ENCODE results near the gene CELF4.

CELF4 gene

GRCh38 chr18:37486848-37487247, 78.8 kb downstream of the CELF4 start:
- Histone ChIP-seq H3K36me3 (ENCODE audit: control insufficient read depth, low read depth, low read length) (no peaks in the 10 kb centered on the region), H3K9ac (ENCODE audit: low read length) (no peak overlapping the region), H3K4me1 (ENCODE audit: control insufficient read depth, low read depth, low read length) (peaks cover 47% of the 10 kb centered on the region), H3K27ac (ENCODE audit: low read length) (no peak overlapping the region), H3K9me3 (ENCODE audit: control insufficient read depth, low read depth, low read length) (no peaks in the 10 kb centered on the region), H3K27me3 (ENCODE audit: control insufficient read depth, insufficient read depth, low read length) (peaks cover 50% of the 10 kb centered on the region), H3K4me3 (ENCODE audit: low read length) (no peak overlapping the region)

DNA sequence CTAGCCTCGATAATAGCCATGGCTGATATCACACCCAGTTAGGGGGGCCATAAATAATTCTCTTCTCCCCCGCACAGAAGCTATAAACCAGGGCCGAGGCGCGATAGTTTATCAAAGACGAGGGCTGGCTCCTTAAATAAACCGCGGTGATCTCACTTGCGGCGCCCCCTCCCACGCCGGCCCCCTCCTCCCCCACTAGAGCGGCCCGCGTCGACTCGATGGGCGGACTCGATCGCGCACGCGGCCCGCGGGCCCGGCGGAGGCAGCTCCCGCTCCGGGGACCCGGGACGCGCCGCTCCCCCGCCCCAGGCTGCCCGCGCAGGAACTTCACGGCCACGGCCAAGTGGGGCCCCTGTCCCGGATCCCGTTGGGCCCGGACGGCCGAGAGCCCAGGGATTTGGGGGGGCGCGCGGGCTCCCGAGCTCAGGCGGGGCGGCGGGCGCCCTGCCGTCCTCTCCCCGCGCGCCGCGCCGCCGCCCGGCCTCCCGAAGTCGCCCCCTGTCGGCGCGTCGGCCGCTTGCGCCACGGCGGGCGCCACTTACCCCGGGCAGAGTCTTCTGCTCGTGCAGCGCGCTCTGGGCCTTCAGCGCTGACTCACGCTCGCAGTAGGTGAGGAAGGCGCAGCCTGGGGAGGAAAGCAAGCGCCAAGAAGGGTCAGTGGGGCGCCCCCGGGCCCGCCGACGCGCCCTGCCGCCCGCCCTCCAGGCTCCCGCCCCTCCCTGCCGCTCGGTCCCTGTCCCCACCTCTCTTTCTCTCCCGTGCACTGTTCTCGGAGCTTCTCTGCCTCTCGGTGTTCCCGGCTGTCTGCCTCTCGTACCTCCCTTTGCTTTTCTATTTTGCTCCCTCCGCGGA, 80.4 kb downstream of the CELF4 start:
- Histone ChIP-seq H3K27me3 (ENCODE audit: control insufficient read depth, insufficient read depth, low read length) (peaks cover 50% of the 10 kb centered on the region), H3K4me1 (ENCODE audit: control insufficient read depth, low read depth, low read length) (peaks cover 45% of the 10 kb centered on the region), H3K9ac (ENCODE audit: low read length) (peak overlapping the region; percentile 44), H3K4me3 (ENCODE audit: low read length) (peak overlapping the region; percentile 56), H3K36me3 (ENCODE audit: control insufficient read depth, low read depth, low read length) (no peaks in the 10 kb centered on the region), H3K9me3 (ENCODE audit: control insufficient read depth, low read depth, low read length) (no peaks in the 10 kb centered on the region), H3K27ac (ENCODE audit: low read length) (no peak overlapping the region)

DNA sequence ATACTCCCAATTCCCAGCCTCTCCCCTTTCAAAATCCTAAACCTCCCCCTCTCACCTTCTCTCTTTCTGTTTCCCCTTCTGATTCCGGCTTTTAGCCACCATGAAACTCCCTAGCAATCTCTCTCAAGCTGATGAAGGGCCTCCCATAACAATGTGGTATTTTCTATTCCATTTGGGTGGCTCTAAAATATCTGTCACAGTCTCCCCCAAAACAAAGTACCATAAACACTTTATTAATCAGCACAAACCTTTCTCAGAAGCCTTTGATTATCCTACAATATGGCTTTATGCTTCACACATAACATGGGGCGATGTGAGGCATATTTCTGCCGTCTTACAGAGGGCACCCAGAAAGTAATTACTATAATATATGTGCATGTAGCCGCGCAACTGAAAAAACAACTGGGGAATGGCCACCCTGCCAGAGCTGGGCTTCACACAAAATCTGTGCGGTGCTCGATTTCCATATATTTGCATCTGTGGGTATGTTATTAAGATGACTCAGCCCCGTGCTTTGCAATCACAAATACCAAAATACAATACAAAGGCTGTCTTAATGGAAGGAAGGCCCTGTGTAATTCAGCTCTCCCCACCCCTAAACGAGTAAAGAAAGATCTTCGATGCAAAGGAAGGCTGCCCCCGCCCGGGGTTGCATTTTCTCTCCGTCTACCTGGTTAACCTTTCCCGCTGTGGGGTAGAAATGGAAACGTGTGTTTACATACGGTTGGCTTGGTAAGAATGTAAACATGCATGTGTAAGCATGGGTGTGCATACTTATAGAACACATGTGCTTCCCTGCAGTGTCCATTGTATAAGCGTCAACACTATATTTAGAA, 81.4 kb downstream of the CELF4 start:
- Histone ChIP-seq H3K9me3 (ENCODE audit: control insufficient read depth, low read depth, low read length) (no peaks in the 10 kb centered on the region), H3K4me1 (ENCODE audit: control insufficient read depth, low read depth, low read length) (peaks cover 35% of the 10 kb centered on the region), H3K27me3 (ENCODE audit: control insufficient read depth, insufficient read depth, low read length) (peaks cover 50% of the 10 kb centered on the region), H3K4me3 (ENCODE audit: low read length) (peak overlapping the region; percentile 56), H3K27ac (ENCODE audit: low read length) (no peak overlapping the region), H3K36me3 (ENCODE audit: control insufficient read depth, low read depth, low read length) (no peaks in the 10 kb centered on the region), H3K9ac (ENCODE audit: low read length) (peak overlapping the region; percentile 44)

- Histone ChIP-seq H3K27ac (ENCODE audit: low read length) (no peak overlapping the region), H3K36me3 (ENCODE audit: control insufficient read depth, low read depth, low read length) (no peaks in the 10 kb centered on the region), H3K9ac (ENCODE audit: low read length) (no peak overlapping the region), H3K4me1 (ENCODE audit: control insufficient read depth, low read depth, low read length) (peaks cover 34% of the 10 kb centered on the region), H3K4me3 (ENCODE audit: low read length) (no peak overlapping the region), H3K9me3 (ENCODE audit: control insufficient read depth, low read depth, low read length) (no peaks in the 10 kb centered on the region), H3K27me3 (ENCODE audit: control insufficient read depth, insufficient read depth, low read length) (peaks cover 42% of the 10 kb centered on the region)
These were observed 82.2 kb downstream of the CELF4 start for GRCh38 chr18:37483221-37483971.

- Histone ChIP-seq H3K9me3 (ENCODE audit: control insufficient read depth, low read depth, low read length) (no peaks in the 10 kb centered on the region), H3K36me3 (ENCODE audit: control insufficient read depth, low read depth, low read length) (no peaks in the 10 kb centered on the region), H3K4me3 (ENCODE audit: low read length) (no peak overlapping the region), H3K27me3 (ENCODE audit: control insufficient read depth, insufficient read depth, low read length) (peaks cover 32% of the 10 kb centered on the region), H3K9ac (ENCODE audit: low read length) (no peak overlapping the region), H3K4me1 (ENCODE audit: control insufficient read depth, low read depth, low read length) (peaks cover 29% of the 10 kb centered on the region), H3K27ac (ENCODE audit: low read length) (no peak overlapping the region)
These were observed 83.2 kb downstream of the CELF4 start for GRCh38 chr18:37482433-37482832.

DNA sequence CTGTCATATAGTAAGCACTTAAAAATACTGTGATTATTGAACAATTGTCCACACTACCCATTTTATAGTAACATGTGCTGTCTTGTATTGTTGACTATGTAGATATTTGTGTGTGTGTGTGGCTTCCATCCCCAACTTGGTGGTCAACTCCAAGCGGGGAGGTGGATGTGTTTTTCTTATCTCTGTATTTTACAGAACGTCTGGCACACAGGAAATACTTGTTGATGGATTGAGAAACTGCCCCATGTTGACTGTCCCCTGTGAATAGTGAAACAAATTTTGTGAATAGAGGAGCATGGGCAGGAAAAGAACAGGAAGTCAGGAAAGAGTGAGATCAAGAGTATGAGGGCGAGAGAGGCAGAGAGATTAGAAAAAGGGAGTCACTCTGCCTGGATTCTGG, 83.6 kb downstream of the CELF4 start:
- no peaks in the 10 kb centered on the region for H3K36me3 ChIP-seq (ENCODE audit: control insufficient read depth, low read depth, low read length)
- no peak overlapping the region for H3K4me3 ChIP-seq (ENCODE audit: low read length)
- H3K27me3 ChIP-seq (ENCODE audit: control insufficient read depth, insufficient read depth, low read length) = peaks cover 28% of the 10 kb centered on the region
- H3K4me1 ChIP-seq (ENCODE audit: control insufficient read depth, low read depth, low read length) = peaks cover 26% of the 10 kb centered on the region
- H3K9me3 ChIP-seq (ENCODE audit: control insufficient read depth, low read depth, low read length) = no peaks in the 10 kb centered on the region
- H3K9ac ChIP-seq (ENCODE audit: low read length) = no peak overlapping the region
- H3K27ac ChIP-seq (ENCODE audit: low read length) = no peak overlapping the region

GRCh38 chr18:37481491-37481890, 84.1 kb downstream of the CELF4 start:
- no peak overlapping the region for H3K27ac ChIP-seq (ENCODE audit: low read length)
- H3K9ac ChIP-seq (ENCODE audit: low read length) = no peak overlapping the region
- no peaks in the 10 kb centered on the region for H3K9me3 ChIP-seq (ENCODE audit: control insufficient read depth, low read depth, low read length)
- H3K36me3 ChIP-seq (ENCODE audit: control insufficient read depth, low read depth, low read length) = no peaks in the 10 kb centered on the region
- peaks cover 26% of the 10 kb centered on the region for H3K4me1 ChIP-seq (ENCODE audit: control insufficient read depth, low read depth, low read length)
- H3K4me3 ChIP-seq (ENCODE audit: low read length) = no peak overlapping the region
- peaks cover 22% of the 10 kb centered on the region for H3K27me3 ChIP-seq (ENCODE audit: control insufficient read depth, insufficient read depth, low read length)

- no peak overlapping the region for H3K27ac ChIP-seq (ENCODE audit: low read length)
- H3K9ac ChIP-seq (ENCODE audit: low read length) = no peak overlapping the region
These were observed 84.5 kb downstream of the CELF4 start for GRCh38 chr18:37481072-37481471.

GRCh38 chr18:37476611-37477295, 88.8 kb downstream of the CELF4 start:
- H3K9me3 ChIP-seq (ENCODE audit: control insufficient read depth, low read depth, low read length) = no peaks in the 10 kb centered on the region
- H3K27ac ChIP-seq (ENCODE audit: low read length) = no peak overlapping the region
- no peak overlapping the region for H3K4me3 ChIP-seq (ENCODE audit: low read length)
- H3K9ac ChIP-seq (ENCODE audit: low read length) = no peak overlapping the region
- H3K4me1 ChIP-seq (ENCODE audit: control insufficient read depth, low read depth, low read length) = peaks cover 3% of the 10 kb centered on the region
- H3K36me3 ChIP-seq (ENCODE audit: control insufficient read depth, low read depth, low read length) = no peaks in the 10 kb centered on the region
- H3K27me3 ChIP-seq (ENCODE audit: control insufficient read depth, insufficient read depth, low read length) = no peaks in the 10 kb centered on the region

More at GRCh38 chr18:37481072-37481471, 84.5 kb downstream of the CELF4 start:
- Histone ChIP-seq H3K4me1 (ENCODE audit: control insufficient read depth, low read depth, low read length) (peaks cover 24% of the 10 kb centered on the region), H3K36me3 (ENCODE audit: control insufficient read depth, low read depth, low read length) (no peaks in the 10 kb centered on the region), H3K27me3 (ENCODE audit: control insufficient read depth, insufficient read depth, low read length) (peaks cover 18% of the 10 kb centered on the region), H3K9me3 (ENCODE audit: control insufficient read depth, low read depth, low read length) (no peaks in the 10 kb centered on the region), H3K4me3 (ENCODE audit: low read length) (no peak overlapping the region)

GRCh38 chr18:37476182-37476581, 89.4 kb downstream of the CELF4 start:
- H3K27ac ChIP-seq (ENCODE audit: low read length) = no peak overlapping the region
- H3K4me3 ChIP-seq (ENCODE audit: low read length) = no peak overlapping the region
- peaks cover 3% of the 10 kb centered on the region for H3K4me1 ChIP-seq (ENCODE audit: control insufficient read depth, low read depth, low read length)
- no peaks in the 10 kb centered on the region for H3K9me3 ChIP-seq (ENCODE audit: control insufficient read depth, low read depth, low read length)
- H3K27me3 ChIP-seq (ENCODE audit: control insufficient read depth, insufficient read depth, low read length) = no peaks in the 10 kb centered on the region
- H3K9ac ChIP-seq (ENCODE audit: low read length) = no peak overlapping the region
- H3K36me3 ChIP-seq (ENCODE audit: control insufficient read depth, low read depth, low read length) = no peaks in the 10 kb centered on the region

Data from iPS-18a (cell line).